Naive thymus-derived CD8-positive, alpha-beta T cell (primary cell): ENCODE data around the gene LRIG3. TPM values are rescaled to one million over a fixed set of nuclear protein-coding genes. Genes with fewer than 3 reads are reported as not detected.
"Not testable (repeated sequence)": the region's sequence is repeated elsewhere in the genome, so short reads cannot be mapped to it uniquely, and the experiment has no call there.

Experiments used
- ATAC-seq, 2 donors: fragments of 150-1000 bp; cut with Tn5 transposase in 1 of 2; sonication (Bioruptor Pico), chemical (Tn5 transposase) in 1 of 2; 1 replicate in 1 of 2; 2 replicates in 1 of 2; pipeline ENCODE4 v1.10.0; 2021; ENCODE audit warnings: mild to moderate bottlenecking in 2 of 2, moderate library complexity in 2 of 2
- POLR2A ChIA-PET: fragments of 350-600 bp; sonication (Branson Sonifier 250); formaldehyde crosslinking; loops from one replicate; lab custom pipeline; 2021; ENCODE audit warnings: antibody characterized with exemption; lab: Charles Lee
- DNase-seq, 10 donors: peaks; one replicate each; pipeline versions ENCODE4 v3.0.0 to v3.0.0-alpha.2; 2020 to 2022
- H3K27ac Mint-ChIP-seq, 10 donors: one replicate each; pipeline ENCODE4 v1.8.0; 2020 to 2022; ENCODE audit warnings: mild to moderate bottlenecking in 10 of 10, mixed read lengths in 10 of 10, moderate library complexity in 4 of 10, inconsistent platforms in 1 of 10
- H3K27me3 Mint-ChIP-seq, 5 donors: one replicate each; pipeline ENCODE4 v1.8.0; 2021 to 2022; ENCODE audit warnings: mixed read lengths in 5 of 5
- H3K36me3 Mint-ChIP-seq, 3 donors: one replicate each; pipeline ENCODE4 v1.8.0; 2020 to 2022; ENCODE audit warnings: mixed read lengths in 3 of 3, mild to moderate bottlenecking in 2 of 3, inconsistent platforms in 1 of 3
- H3K4me1 Mint-ChIP-seq, 4 donors: one replicate each; pipeline ENCODE4 v1.8.0; 2021 to 2022; ENCODE audit warnings: mixed read lengths in 4 of 4
- H3K4me3 Mint-ChIP-seq, 10 donors: one replicate each; pipeline ENCODE4 v1.8.0; 2020 to 2022; ENCODE audit warnings: mild to moderate bottlenecking in 10 of 10, mixed read lengths in 10 of 10, moderate library complexity in 6 of 10, inconsistent platforms in 1 of 10
- H3K9me3 Mint-ChIP-seq, 9 donors: one replicate each; pipeline ENCODE4 v1.8.0; 2020 to 2022; ENCODE audit warnings: mixed read lengths in 9 of 9, mild to moderate bottlenecking in 3 of 9, inconsistent platforms in 1 of 9, moderate library complexity in 1 of 9
- polyA plus RNA-seq, 3 donors: library from polyadenylated mRNA; unstranded; fragments of 300-500 nt; fragmentation: Illumina TruSeq; gene quantifications; one replicate each; pipeline ENCODE4 v1.2.3, GENCODE V29; 2021
- total RNA-seq, 8 experiments: library from RNA in 2 of 8; stranded (reverse) in 2 of 8; gene quantifications; one replicate each; pipeline ENCODE4 v1.2.3 and lab custom pipeline; 2021 to 2026

The LRIG3 gene
- total and polyA plus RNA-seq, 5 experiments from 2014 or later, result not detected

DNA sequence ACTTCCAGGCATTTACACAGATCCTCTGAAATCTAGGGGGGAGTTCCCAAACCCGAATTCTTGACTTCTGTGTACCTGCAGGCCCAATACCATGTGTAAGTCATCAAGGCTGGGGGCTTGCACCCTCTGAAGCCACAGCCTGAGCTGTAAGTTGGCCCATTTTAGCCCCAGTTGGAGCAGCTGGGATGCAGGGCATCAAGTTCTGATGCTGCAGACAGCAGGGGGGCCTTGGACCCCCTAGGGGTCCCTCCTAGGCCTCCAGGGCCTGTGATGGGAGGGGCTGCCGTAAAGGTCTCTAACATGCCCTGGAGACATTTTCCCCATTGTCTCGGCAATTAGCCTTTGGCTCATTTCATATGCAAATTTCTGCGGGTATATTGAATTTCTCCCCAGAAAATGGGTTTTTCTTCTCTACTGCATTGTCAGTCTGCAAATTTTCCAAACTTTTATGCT, 59.5 kb downstream of the LRIG3 start:
- POLR2A ChIA-PET, result no interaction called here
- Mint-ChIP-seq H3K27me3 (peaks cover 0 to 7% (median 0%) of the 10 kb centered on the region in 5 donors), H3K4me3 (no peak overlapping the region), H3K27ac (no peak overlapping the region), H3K36me3 (no peaks in the 10 kb centered on the region), H3K9me3 (peaks cover 0 to 8% (median 0%) of the 10 kb centered on the region in 9 donors), H3K4me1 (no peaks in the 10 kb centered on the region)
- DNase-seq (no peak), ATAC-seq (no peak)

- Mint-ChIP-seq H3K4me3 (no peak overlapping the region), H3K27me3 (peaks cover 0 to 7% (median 0%) of the 10 kb centered on the region in 5 donors), H3K36me3 (no peaks in the 10 kb centered on the region), H3K9me3 (peaks cover 0 to 5% (median 0%) of the 10 kb centered on the region in 9 donors), H3K27ac (no peak overlapping the region), H3K4me1 (no peaks in the 10 kb centered on the region)
- POLR2A ChIA-PET, result no interaction called here
- no peak for DNase-seq
- no peak for ATAC-seq
Observed at GRCh38 chr12:58860056-58860787, 60.1 kb downstream of the LRIG3 start.

DNA sequence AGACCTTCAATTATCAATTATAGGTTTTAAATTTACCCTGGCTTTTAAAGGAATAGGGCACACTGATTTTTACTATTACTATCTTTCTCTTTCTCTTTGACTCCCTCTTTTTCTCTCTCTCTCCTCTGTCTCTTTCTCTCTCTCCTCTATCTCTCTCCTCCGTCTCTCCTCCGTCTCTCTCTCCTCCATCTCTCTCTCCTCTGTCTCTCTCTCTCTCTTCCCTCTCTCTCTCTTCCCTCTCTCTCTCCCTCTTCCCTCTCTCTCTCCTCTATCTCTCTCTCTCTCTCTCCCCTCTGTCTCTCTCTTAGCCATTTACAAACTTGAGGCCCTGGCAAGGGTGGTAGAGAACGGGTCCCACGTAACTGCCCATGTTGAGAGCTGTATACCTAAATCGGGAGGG, 62.3 kb downstream of the LRIG3 start:
- no peak overlapping the region for H3K27ac Mint-ChIP-seq
- POLR2A ChIA-PET, result no interaction called here
- no peak overlapping the region for H3K4me3 Mint-ChIP-seq
- ATAC-seq (no peak), DNase-seq (no peak)
- no peaks in the 10 kb centered on the region for H3K36me3 Mint-ChIP-seq
- peaks cover 0 to 7% (median 0%) of the 10 kb centered on the region in 5 donors for H3K27me3 Mint-ChIP-seq
- H3K9me3 Mint-ChIP-seq, result peaks cover 0 to 5% (median 0%) of the 10 kb centered on the region in 9 donors
- H3K4me1 Mint-ChIP-seq, result no peaks in the 10 kb centered on the region

- POLR2A ChIA-PET, ATAC-seq, DNase-seq, H3K27me3 Mint-ChIP-seq, H3K36me3 Mint-ChIP-seq, H3K4me1 Mint-ChIP-seq, H3K4me3 Mint-ChIP-seq, H3K27ac Mint-ChIP-seq, H3K9me3 Mint-ChIP-seq: not testable (repeated sequence)
Observed at GRCh38 chr12:58857206-58857605, 63.1 kb downstream of the LRIG3 start.

DNA sequence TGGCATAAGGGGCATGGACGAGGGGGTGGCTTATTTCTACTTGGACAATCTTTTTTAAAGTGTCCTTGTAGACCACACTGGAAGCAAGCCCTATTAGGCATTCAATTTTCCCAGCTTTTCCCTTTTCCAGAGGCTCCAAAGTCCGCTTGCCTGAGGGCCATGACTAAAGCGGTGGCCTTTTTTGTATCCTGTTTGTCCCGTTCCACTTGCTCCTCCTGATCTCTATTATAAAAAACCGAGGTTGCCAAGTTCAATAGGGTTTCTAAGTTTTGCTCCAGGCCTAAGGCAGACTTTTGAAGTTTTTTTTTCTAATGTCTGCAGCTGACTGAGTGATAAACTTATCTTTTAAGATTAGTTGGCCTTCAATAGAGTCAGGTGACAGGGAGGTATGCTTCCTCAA, 64.7 kb downstream of the LRIG3 start:
- H3K36me3 Mint-ChIP-seq, POLR2A ChIA-PET: not testable (repeated sequence)

DNA sequence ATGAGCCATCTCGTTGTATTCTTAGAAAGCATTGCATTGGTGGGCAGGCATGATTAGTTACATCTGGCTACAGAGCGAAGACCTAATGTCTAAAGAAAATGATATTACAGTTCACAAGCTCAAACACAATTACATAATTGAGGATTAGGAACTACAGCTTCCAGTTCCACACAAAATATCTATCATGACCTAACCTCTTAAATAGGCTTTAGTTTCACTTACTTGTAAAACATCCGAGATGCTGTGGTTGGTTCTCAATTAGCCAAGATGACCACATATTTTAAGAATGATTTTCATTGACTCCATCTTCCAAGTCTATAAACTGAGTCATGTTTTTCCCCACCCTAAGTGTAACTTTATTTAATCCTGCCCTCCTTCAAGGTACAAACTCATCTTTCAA, 69.5 kb downstream of the LRIG3 start:
- DNase-seq, result no peak
- Mint-ChIP-seq H3K4me1 (no peaks in the 10 kb centered on the region), H3K27me3 (peaks cover 0 to 2% (median 0%) of the 10 kb centered on the region in 5 donors), H3K9me3 (peaks cover 0 to 15% (median 5%) of the 10 kb centered on the region in 9 donors), H3K36me3 (no peaks in the 10 kb centered on the region), H3K4me3 (no peak overlapping the region), H3K27ac (no peak overlapping the region)
- no peak for ATAC-seq
- POLR2A ChIA-PET, result no interaction called here

More for the DNA sequence above, 64.7 kb downstream of the LRIG3 start:
- not testable (repeated sequence) for H3K4me3 Mint-ChIP-seq, H3K27ac Mint-ChIP-seq, DNase-seq, H3K27me3 Mint-ChIP-seq, ATAC-seq, H3K4me1 Mint-ChIP-seq
- peaks cover 0 to 15% (median 5%) of the 10 kb centered on the region in 9 donors for H3K9me3 Mint-ChIP-seq

- POLR2A ChIA-PET, result no interaction called here
- Mint-ChIP-seq H3K9me3 (peaks cover 0 to 15% (median 5%) of the 10 kb centered on the region in 9 donors), H3K4me1 (no peaks in the 10 kb centered on the region), H3K27ac (no peak overlapping the region), H3K4me3 (no peak overlapping the region), H3K27me3 (peaks cover 0 to 2% (median 0%) of the 10 kb centered on the region in 5 donors), H3K36me3 (no peaks in the 10 kb centered on the region)
- DNase-seq, result no peak
- no peak for ATAC-seq
Observed at GRCh38 chr12:58847901-58848600, 72.3 kb downstream of the LRIG3 start.

DNA sequence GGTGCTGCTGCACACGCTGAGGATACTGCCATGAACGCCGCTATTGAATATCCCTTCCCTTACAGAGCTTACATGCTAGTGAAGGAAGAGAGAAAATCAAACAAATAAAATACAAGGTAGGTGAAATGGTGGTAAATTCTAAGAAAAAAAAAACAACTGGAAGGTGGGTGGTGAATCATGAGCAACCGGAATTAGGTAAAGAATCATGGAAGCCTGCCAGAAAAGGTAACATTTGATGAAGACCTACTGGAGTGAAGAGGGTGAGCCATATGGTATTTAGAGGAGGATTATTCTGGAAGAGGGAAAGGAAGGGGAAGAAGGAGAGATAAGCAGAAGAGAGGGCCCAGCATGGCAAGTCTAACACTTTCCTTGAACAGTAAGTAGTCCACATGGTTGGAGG, 76.1 kb downstream of the LRIG3 start:
- POLR2A ChIA-PET, result no interaction called here
- H3K4me3 Mint-ChIP-seq, result no peak overlapping the region
- H3K27me3 Mint-ChIP-seq, result no peaks in the 10 kb centered on the region
- DNase-seq, result no peak
- no peaks in the 10 kb centered on the region for H3K36me3 Mint-ChIP-seq
- no peak overlapping the region for H3K27ac Mint-ChIP-seq
- H3K4me1 Mint-ChIP-seq, result no peaks in the 10 kb centered on the region
- ATAC-seq, result no peak
- H3K9me3 Mint-ChIP-seq, result peaks cover 0 to 12% (median 4%) of the 10 kb centered on the region in 9 donors

GRCh38 chr12:58841058-58841798, 79.1 kb downstream of the LRIG3 start:
- ATAC-seq, result no peak
- Mint-ChIP-seq H3K27me3 (no peaks in the 10 kb centered on the region), H3K27ac (no peak overlapping the region), H3K4me3 (no peak overlapping the region), H3K4me1 (no peaks in the 10 kb centered on the region), H3K36me3 (peaks cover 0 to 5% (median 0%) of the 10 kb centered on the region in 3 donors), H3K9me3 (peaks cover 4 to 31% (median 14%) of the 10 kb centered on the region in 9 donors)
- no peak for DNase-seq
- POLR2A ChIA-PET, result no interaction called here

DNA sequence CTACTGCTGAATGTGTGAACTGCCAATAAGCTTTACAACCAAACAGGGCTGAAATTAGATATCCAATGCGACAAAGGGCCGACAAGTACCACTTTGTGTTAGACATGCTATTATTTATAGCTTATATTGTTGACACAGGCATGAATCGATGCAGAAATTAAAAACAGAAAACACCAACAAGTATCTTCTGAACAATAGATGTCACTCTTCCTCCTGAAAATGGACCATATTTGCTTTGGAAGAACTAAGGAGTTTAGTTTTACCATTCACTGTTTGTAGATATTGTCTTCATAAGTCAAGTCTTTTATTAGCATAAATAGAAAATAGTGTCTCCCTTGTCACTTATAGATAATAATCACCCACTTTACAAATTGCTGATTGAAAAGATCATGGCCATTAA, 86.5 kb downstream of the LRIG3 start:
- ATAC-seq, result no peak

GRCh38 chr12:58832920-58833319, 87.4 kb downstream of the LRIG3 start:
- no peak overlapping the region for H3K27ac Mint-ChIP-seq
- no peak overlapping the region for H3K4me3 Mint-ChIP-seq
- peaks cover 0 to 5% (median 0%) of the 10 kb centered on the region in 3 donors for H3K36me3 Mint-ChIP-seq
- ATAC-seq, result no peak
- H3K27me3 Mint-ChIP-seq, result no peaks in the 10 kb centered on the region
- peaks cover 0 to 17% (median 9%) of the 10 kb centered on the region in 9 donors for H3K9me3 Mint-ChIP-seq
- POLR2A ChIA-PET, result no interaction called here
- no peaks in the 10 kb centered on the region for H3K4me1 Mint-ChIP-seq
- DNase-seq, result no peak

More for the DNA sequence above, 86.5 kb downstream of the LRIG3 start:
- Mint-ChIP-seq H3K9me3 (peaks cover 2 to 24% (median 12%) of the 10 kb centered on the region in 9 donors), H3K4me3 (no peak overlapping the region), H3K27me3 (no peaks in the 10 kb centered on the region), H3K4me1 (no peaks in the 10 kb centered on the region), H3K27ac (no peak overlapping the region), H3K36me3 (peaks cover 0 to 5% (median 0%) of the 10 kb centered on the region in 3 donors)
- POLR2A ChIA-PET, result no interaction called here
- no peak for DNase-seq
